T47D (cell line): ENCODE measurements around the gene SLC6A17.

Experiments used
- DNase-seq, 2 experiments: peaks; one replicate each; pipeline versions ENCODE4 v3.0.0 to v3.0.0-alpha.2; 2011 to 2012; ENCODE audit warnings: low read depth in 1 of 2, low spot score in 1 of 2
- JUND ChIP-seq: IDR thresholded peaks from 2 replicates; pipeline ENCODE4 v1.6.1; 2012; ENCODE audit warnings: low read depth
- in situ Hi-C: cut with HindIII; loops from 2 replicates; pipeline ENCODE4 v1.10.0; 2016; ENCODE audit warnings: low sequenced_read_pairs, low pct_unique_long_range_greater_than_20kb

Gene SLC6A17

DNA sequence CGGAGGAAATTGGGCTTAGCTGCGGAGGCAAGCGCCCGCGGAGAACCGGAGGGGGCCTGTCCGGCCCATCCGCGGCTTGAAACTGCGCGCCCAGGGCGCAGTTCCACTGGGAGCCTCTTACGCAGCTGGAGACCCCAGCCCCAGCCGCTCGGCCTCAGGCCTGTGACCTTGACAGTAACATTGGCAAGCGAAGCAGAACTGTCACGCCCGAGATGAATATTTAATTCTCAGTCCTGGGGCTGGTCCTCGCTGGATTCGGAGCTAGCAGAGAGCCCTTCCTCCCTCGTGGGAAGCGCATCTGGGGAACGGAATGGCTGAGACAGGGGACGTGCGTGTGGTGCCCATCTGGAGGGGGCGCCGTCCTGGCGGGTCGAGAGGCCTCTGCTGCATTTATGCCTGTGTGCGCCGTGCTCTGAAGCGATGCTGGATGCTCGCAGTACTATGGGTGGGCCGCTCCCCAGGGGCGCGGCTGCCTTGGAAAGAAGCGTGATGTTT, 928 bp downstream of the SLC6A17 start:
- no peak for DNase-seq
- in situ Hi-C loops = no loop called here
- TF ChIP-seq JUND = no peak

DNA sequence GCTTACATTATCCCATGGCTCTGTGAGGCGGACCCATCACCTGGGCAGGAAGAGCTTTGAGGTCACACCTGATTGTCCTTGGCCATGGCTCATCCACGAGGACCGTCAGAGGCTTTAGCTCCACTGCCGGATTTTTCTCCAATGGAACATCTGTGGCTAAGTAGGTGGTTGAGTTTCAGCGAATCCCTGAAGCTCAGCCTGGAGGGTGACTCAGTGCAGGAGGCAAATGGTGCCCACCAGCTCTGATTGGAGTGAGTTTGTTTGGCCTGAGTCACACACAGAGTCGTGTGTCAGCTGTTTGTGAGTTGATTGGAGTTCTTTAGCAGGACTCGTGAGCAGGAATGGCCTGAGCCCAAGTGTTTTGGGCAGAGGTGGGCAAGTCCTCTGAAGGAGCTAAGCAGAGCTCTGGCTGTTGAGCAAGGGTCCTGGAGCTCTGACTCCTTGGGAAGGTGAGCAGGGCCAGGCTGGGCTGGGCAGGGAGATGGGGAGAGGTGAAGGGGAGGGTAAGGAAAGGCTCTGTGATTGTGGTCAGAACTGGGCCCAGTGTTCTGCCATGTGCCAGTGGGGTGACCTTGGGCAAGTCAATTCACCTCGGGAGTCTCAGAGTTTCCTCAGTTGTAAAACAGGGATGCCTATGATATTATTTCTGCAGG, 2.0 kb downstream of the SLC6A17 start:
- TF ChIP-seq JUND = no peak
- in situ Hi-C loops = no loop called here
- DNase-seq = no peak

DNA sequence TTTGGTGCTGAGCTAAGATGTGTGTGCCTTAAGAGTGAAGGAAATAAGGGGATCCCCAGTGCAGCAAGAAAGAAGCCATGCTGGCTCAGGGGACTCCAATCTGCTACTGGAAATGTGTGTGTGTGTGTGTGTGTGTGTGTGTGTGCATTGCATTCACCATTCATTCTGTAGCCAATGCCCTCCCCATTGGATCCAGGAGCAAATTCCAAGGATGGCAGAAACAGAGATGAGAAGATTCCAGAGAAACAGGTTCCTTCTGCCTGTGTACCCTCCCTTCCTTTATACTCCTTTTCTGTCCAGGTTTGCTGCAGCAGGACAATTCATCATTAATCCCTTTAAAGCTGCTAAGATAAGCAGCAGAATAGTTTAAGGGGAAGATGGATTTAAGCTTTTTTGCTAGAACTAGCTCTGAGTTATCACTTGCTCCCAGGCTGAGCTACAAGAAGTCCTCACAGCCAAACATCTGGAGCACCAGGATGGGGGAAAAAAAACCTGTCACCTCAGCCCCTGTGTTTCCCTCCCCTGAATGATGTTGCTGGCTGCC, 3.2 kb downstream of the SLC6A17 start:
- TF ChIP-seq JUND = no peak
- peak; percentile 35 to 76 for DNase-seq
- in situ Hi-C loops = no loop called here

DNA sequence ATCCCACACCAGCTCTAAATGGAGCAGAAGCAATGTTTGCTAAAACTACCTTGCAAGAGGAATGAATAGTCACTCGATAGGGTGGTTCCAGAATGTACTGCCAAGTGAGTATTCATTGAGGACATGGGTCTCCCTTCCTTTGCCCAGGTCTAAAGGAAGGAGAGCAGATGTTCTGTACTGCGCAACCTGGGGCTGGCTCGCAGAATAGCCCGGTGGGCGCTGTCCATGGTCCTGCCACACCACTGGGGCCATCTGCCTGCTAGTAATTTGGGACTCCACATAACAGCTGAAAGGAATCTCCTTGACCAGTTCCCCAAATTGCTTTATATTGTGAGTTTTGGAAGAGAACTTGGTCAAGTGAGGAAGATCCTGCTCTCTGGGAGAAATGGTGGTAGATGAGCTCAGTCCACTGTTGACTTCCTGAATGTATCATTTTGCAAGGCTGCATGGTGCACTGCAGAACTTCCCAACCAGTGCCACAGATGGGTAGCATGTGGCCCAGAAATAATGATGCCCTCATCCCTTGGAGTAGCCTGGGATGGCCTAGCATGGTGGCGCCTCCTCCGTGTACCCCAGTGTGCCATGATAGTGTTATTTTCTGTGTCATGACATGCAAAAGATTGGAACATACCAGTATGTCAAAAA, 5.7 kb downstream of the SLC6A17 start:
- in situ Hi-C loops = no loop called here
- TF ChIP-seq JUND = no peak
- DNase-seq = peak; percentile 57 to 66

DNA sequence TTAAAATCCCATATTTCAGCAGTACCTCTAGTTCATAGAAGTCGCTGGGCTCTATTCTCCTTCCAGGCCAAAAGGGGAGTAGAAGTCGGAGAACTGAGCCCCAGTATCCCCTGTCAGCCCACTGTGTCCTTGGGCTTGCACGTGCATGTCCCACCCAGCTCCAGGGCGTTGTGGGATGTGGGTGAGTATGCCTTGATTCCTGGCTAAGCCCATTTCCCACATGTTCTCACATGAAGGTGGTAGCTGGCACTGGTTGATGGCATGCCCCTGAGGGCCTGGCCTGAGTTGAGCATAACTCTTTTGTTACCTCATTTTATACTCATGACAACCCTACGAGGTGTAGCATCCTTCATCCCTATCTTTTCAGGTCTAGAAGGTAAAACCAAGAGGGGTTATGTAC, 8.0 kb downstream of the SLC6A17 start:
- in situ Hi-C loops = no loop called here
- no peak for TF ChIP-seq JUND
- no peak for DNase-seq

DNA sequence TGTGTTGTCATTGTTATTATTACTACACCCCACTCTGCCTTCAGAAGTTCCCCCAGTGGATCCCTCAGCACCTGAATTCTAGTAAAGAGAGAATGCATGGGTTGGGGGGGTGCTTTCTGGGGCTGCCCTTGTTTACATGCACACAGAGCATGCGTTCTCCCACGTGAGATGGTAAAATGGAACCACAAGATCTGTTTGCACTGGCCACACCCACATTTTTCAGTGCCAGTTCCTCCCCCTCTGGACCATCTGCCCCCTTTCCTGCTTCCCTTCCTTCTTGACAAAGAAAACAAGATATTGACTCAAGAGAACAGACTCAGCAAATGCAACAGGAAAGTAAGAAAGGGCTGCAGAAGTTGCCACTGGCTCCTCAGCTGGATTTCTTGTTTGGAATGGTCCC, 8.9 kb downstream of the SLC6A17 start:
- no peak for TF ChIP-seq JUND
- in situ Hi-C loops = no loop called here
- DNase-seq = no peak

DNA sequence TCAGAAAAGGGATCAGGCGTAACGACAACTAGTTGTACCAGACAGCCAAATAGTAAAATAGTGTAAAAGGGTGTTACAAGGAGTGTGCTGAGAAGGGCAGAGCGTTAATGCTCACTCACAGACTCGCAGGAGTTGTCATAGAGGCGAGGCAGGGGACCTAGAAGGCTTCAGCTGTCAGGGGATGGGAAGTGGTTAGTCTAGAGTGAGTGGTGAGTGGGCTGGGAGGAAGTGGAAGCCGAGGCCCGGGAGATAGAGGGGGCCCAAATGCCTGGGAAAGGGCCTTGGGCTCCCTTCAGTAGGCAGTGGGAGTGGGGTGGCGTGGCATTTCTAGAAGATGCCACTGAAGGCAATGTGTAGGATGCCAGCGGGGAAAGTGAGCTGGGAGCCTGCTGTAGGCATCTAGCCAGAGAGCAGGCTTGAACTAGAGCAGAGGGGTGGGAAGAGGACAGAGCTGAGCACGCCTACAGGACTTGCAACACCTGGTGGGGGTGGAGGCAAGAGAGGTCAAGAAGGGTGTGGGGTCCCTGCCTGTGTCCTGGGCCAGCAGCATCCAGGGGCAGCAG, 10.3 kb downstream of the SLC6A17 start:
- TF ChIP-seq JUND = no peak
- no peak for DNase-seq
- in situ Hi-C loops = no loop called here

DNA sequence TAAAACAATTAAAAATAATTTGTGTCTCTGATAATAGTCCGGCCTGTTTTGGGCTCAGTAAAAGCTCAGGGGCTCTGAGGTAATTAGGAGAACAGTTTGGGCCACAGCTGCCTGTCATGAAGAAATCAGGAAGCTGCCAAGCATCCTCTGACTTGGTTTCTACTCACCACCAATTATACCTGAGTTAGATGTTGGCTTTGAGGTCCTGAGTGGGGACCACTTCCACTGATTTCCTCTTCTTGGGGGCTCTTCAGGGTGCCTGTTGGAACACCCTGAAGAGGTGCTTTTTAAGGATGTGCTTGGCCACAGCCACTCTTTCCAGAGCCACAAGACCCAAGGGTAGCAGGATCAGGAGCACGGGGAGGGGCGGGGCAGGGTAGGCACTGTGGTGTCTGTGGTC, 10.9 kb downstream of the SLC6A17 start:
- TF ChIP-seq JUND = no peak
- DNase-seq = no peak
- in situ Hi-C loops = no loop called here

DNA sequence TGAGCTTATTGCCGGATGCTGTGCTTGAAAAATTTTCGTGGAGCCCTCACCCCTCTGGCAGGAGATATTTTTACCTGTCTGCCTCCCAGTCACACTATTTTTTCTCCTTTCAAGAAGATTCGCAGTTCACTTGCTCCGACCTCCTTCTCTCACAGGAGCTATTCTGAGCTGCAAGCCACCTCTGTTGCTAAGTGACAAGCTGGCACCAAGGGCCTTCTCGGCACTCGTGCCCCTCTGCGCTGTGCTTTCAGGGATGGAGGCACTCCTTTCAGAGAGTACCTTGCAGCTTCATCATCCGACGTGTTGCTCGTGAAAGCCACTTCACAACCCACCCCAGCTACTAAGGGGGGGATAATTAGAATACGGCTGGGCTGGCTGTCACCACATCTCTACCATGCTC, 11.6 kb downstream of the SLC6A17 start:
- no peak for TF ChIP-seq JUND
- in situ Hi-C loops = no loop called here

DNA sequence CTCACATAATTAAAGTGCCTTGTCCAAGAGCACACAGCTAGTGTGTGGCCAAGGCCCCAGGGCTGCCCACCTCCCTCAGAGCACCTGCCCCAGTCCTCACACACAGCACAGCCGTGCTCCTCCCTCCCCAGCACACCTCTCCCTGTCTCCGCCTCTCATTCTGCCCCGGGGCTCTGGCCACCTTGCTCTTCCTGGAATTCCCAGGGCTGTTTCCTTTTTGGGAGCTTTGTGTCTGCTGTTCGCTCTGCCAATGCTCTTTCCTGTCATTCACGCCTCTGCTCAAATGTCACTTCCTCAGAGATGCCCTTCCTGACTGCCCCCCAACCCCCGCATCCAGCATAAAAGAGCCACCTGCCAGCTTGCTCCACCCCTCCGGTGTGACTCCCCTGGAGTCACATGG, 13.3 kb downstream of the SLC6A17 start:
- in situ Hi-C loops = no loop called here
- no peak for TF ChIP-seq JUND
- peak; percentile 59 to 74 for DNase-seq

More for the DNA sequence above, 11.6 kb downstream of the SLC6A17 start:
- DNase-seq = no peak

DNA sequence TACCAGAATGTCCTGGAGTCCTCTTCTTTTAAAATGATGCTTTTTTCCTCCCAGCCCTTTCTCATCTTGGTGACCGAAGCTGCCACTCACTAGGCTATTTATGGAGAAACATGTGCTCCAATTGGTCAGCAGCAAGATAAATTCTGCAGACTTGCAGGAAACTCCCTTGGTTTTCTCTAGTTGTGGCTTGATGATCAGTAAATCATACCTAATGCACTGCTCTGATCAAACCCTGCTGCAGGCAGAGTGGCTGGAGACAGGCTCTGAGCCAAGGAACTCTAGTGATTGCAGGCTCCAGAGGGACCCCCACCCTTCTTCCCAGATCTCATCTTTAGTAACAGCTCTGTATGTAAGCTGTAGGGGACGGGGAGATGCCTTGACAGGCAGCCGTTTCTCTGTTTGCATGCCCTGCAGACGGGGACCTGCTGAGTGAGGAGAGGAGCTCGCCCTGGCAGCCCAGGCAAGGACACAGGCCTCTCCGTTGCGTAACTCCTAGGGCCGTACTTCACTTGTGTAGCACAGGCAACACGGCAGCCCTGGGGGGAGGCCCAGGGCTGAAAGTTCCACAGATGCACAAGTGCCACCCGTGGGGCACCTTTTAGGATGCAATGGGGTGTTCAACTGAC, 14.5 kb downstream of the SLC6A17 start:
- in situ Hi-C loops = no loop called here
- TF ChIP-seq JUND = no peak
- DNase-seq = peak in 1 of 2 experiments; percentile 32

DNA sequence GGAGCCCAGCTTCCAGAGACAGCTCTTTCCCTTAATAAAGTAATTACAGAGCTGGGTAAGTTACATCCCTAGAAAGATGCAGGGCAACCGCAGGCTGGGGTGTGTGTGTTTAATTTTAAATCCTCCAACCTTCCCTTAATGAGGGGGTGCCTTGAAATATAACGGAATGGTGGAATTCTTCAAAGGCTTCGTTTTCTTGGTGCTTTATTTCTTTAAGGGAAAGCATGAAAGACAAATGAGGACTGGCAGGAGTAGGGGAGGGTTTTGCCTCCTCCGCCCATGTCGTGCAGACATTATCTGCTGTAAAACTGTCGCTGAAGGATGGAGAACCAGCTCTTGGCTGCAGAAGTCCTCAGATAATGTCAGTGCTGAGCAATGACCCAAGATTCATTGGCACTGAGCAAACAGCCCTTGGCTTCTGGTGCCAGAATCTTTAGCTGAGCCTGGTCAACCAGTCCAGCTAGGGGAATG, 15.5 kb downstream of the SLC6A17 start:
- peak; percentile 51 to 88 for DNase-seq
- in situ Hi-C loops = no loop called here
- peak; percentile 38; the same call in 1 of the 2 replicates for TF ChIP-seq JUND
